Muscle layer of duodenum (tissue), 2 donors: Measurements from ENCODE around the gene NRXN2.
"Not testable (repeated sequence)": the region's sequence is repeated elsewhere in the genome, so short reads cannot be mapped to it uniquely, and the experiment has no call there.

ENCODE experiments used
- H3K27ac ChIP-seq: one replicate; pipeline ENCODE4 v1.7.0; 2013; ENCODE audit warnings: mild to moderate bottlenecking, low read length
- H3K27me3 ChIP-seq: one replicate; pipeline ENCODE4 v1.7.0; 2013; ENCODE audit warnings: low read depth, mild to moderate bottlenecking, control low read depth, low read length
- H3K36me3 ChIP-seq, 2 donors: one replicate each; pipeline ENCODE4 v1.7.0; 2013; ENCODE audit warnings: low read length in 2 of 2, control low read depth in 1 of 2, mild to moderate bottlenecking in 1 of 2; ENCODE audit not compliant: insufficient read depth in 2 of 2, control insufficient read depth in 1 of 2
- H3K4me1 ChIP-seq, 2 donors: one replicate each; pipeline ENCODE4 v1.7.0; 2013; ENCODE audit warnings: low read length in 2 of 2, mild to moderate bottlenecking in 2 of 2, control low read depth in 1 of 2, moderate library complexity in 1 of 2; ENCODE audit not compliant: insufficient read depth in 2 of 2, control insufficient read depth in 1 of 2
- H3K4me3 ChIP-seq, 2 donors: one replicate each; pipeline ENCODE4 v1.7.0; 2013; ENCODE audit warnings: low read length in 2 of 2, low read depth in 1 of 2, mild to moderate bottlenecking in 1 of 2
- H3K9me3 ChIP-seq, 2 donors: one replicate each; pipeline ENCODE4 v1.7.0; 2013; ENCODE audit warnings: low read length in 2 of 2, control low read depth in 1 of 2, mild to moderate bottlenecking in 1 of 2; ENCODE audit not compliant: control insufficient read depth in 1 of 2
- donor health status: healthy.

NRXN2 gene

DNA sequence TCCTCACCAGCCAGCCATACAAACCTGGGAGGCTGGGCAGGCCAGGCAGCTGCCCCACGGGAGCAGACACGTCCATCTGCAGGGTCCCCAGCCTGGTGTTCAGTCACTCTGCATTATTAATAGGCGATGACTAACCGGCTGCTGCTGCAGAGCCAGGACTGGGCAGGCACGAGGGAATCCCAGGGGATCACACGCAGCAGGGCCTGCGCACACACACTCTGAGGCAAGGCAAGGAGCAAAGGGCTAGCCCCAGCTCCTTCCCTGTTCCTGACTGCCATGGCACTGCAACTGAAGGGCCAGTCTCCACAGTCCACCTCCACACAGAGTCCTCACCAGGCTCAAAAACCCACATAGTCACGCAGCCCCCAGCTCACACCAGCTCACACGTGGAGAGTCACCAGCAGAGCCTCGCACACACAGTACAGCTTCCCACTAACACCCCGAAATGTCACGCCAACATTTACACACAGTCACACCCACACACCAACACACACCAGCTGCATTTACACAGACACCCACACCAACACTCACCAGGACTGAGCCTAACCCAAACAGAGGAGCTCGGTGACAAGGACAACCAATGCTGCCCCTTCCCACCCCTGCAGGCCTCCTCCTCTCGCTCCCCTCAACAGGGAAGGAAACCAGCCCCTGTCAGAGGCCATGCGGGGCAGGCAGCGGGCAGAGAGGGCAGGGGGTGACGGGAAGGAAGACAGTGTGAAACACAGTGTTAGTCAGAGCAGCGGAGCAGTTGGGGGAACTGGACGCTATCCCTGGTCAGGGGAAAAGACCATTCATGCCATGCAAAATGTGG is 47.3 kb downstream of the NRXN2 start:
- Histone ChIP-seq H3K27ac (no peak overlapping the region), H3K27me3 (peaks cover 15% of the 10 kb centered on the region), H3K9me3 (no peaks in the 10 kb centered on the region), H3K36me3 (no peaks in the 10 kb centered on the region), H3K4me1 (no peaks in the 10 kb centered on the region), H3K4me3 (no peak overlapping the region)

DNA sequence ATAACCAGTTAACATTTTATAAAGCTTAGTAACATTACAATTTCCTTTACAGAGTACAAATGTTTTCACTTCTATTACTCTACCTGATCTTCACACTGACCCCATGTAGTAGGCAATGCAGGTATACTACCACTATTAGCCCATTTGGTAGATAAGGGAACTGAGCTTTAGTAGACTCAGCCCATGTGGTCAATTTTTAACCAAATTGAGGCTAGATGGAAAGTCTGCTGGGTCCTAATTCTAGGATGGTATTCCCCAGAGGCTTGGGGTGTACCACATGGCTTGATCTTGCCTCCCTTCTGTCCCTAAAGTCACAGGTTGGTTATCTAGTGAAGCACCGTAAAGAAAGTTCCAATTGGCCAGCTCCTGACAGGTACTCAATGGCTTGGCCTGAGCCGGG is 48.2 kb downstream of the NRXN2 start:
- H3K4me1 ChIP-seq, result no peaks in the 10 kb centered on the region
- H3K9me3 ChIP-seq, result no peaks in the 10 kb centered on the region
- no peak overlapping the region for H3K27ac ChIP-seq
- no peak overlapping the region for H3K4me3 ChIP-seq
- peaks cover 17% of the 10 kb centered on the region for H3K27me3 ChIP-seq
- H3K36me3 ChIP-seq, result no peaks in the 10 kb centered on the region

DNA sequence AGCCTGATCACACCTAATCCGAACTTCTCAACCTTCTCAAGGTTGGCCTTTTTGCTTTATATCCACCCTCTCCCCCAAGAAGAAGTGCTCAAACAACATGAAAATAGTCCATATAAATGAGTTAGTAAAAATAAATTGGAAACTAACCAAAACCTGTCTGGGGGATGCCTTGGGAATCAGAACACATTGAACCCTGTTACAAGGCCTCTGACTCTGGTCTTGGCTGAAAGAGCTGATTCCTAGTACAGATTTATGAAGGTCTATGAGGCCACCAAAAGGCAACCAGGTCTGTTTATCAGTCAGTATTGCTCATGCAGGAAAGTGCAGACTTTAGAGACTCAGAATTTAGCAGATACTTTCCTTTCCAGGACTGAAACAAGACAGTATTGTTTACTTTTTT is 49.7 kb downstream of the NRXN2 start:
- no peak overlapping the region for H3K27ac ChIP-seq
- H3K36me3 ChIP-seq, result no peaks in the 10 kb centered on the region
- H3K4me3 ChIP-seq, result no peak overlapping the region
- no peaks in the 10 kb centered on the region for H3K9me3 ChIP-seq
- no peaks in the 10 kb centered on the region for H3K4me1 ChIP-seq
- peaks cover 19% of the 10 kb centered on the region for H3K27me3 ChIP-seq

DNA sequence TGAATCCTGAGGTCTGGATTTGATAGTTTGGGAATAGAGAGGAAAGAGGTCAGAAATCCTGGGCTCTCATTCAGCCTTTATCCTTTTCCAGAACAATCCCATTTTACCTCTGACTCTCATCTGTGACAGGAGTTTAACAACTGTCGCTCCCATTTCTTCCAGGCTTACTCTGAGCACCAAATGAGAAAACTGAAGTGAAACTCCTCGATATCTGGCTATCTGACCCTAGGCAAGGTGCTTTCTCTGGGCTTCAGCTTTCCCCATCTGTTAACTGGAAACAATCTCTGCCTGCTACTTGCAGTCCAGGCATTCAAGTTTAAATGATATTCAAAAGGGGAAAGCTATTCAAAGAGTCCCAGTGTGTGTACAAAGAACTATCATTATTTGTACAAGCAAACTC is 50.1 kb downstream of the NRXN2 start:
- Histone ChIP-seq H3K4me1 (no peaks in the 10 kb centered on the region), H3K27ac (no peak overlapping the region), H3K27me3 (peaks cover 19% of the 10 kb centered on the region), H3K9me3 (no peaks in the 10 kb centered on the region), H3K4me3 (no peak overlapping the region), H3K36me3 (no peaks in the 10 kb centered on the region)

DNA sequence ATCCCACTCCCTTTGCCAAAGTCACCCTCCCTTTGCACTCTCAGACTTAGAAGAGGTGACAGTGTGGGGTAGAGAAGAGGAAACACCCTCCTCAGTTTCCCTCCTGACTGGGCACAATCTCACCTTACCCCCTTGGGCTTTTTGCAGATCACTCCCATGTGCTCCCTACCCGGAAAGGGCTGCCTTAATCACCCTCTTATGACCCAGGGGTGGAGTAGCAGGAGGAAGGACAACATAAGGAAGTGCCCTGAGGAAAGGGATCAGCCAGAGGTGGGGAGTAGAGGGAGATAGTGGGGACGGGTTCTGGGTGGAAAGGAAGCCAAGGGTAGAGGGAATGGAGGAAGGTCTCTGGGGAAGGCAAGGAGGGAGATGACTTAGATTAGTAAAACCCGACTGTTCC is 52.0 kb downstream of the NRXN2 start:
- Histone ChIP-seq H3K27ac (no peak overlapping the region), H3K36me3 (no peaks in the 10 kb centered on the region), H3K27me3 (peaks cover 15% of the 10 kb centered on the region), H3K4me1 (no peaks in the 10 kb centered on the region), H3K4me3 (no peak overlapping the region), H3K9me3 (no peaks in the 10 kb centered on the region)

DNA sequence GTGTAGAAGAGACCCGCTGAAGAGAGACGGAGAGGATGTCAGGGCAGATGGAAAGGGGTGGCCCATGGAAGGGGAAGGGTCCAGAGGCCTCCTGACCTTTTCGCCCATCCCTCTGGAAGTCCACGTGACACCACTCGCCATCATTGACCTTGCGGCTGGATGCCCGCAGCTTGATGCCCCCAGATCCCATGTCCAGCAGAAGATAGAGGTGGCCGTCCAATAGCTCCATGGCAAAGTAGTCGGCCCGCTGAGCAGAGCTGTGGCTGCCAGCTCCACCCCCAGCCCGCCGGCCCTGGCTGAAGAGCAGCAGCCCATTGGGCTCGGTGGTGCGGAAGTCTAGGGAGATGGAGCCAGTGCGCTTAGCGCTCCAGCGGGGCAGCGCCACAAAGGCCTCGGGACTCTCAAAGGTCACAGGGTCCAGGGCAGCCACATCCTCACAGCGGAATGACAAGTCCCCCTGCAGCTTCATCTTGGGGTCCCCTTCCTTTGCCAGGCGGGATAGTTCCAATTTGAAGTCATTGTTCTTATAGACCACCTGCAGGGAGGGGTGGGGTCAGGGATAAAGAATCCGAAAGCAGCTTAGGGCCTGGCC is 55.7 kb downstream of the NRXN2 start:
- Histone ChIP-seq H3K4me3 (no peak overlapping the region), H3K27me3 (peaks cover 10% of the 10 kb centered on the region)

DNA sequence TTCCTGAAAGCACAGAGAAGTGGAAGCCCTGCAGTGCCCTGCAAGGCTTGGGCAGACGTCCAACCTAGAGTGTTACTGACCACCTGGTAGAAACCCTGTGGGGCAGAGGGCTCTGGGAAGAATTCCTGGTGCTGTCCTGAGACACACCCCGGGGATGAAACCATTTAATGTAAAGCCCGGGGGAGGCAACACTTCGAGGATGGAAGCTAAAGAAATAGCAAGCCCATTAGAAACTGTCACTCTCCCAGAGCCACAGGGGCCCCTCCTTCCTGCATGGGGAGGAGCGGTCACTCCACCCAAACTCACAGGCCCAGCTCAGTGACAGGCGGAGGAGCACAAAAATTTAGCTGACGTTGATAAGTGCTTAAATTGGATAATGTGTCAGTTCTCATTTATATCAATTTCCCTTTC is 57.6 kb downstream of the NRXN2 start:
- Histone ChIP-seq H3K9me3 (no peaks in the 10 kb centered on the region), H3K4me3 (no peak overlapping the region), H3K4me1 (no peaks in the 10 kb centered on the region), H3K36me3 (peaks cover 0 to 6% of the 10 kb centered on the region in 2 donors), H3K27ac (no peak overlapping the region), H3K27me3 (peaks cover 3% of the 10 kb centered on the region)

More for the DNA sequence above, 55.7 kb downstream of the NRXN2 start:
- Histone ChIP-seq H3K4me1 (no peaks in the 10 kb centered on the region), H3K9me3 (no peaks in the 10 kb centered on the region), H3K27ac (no peak overlapping the region), H3K36me3 (no peaks in the 10 kb centered on the region)

DNA sequence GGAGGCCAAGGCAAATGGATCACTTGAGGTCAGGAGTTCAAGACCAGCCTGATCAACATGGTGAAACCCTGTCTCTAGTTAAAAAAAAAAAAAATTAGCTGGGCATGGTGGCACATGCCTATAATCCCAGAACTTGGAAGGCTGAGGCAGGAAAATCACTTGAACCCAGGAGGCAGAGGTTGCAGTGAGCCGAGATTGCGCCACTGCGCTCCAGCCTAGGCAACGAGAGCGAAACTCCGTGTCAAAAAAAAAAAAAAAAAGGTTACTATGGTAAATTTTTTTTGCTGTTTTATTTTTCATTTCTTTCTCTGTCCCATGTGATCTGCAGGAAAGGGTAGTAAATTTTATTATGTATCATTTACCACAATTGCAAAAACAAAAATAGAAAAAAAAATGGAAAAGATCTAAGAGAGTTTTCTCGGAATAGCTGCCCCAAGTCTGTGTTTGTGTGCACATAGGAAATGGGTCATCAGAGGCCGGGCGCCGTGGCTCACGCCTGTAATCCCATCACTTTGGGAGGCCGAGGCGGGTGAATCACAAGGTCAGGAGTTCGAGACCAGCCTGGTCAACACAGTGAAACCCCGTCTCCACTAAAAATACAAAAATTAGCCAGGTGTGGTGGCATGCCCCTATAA is 58.6 kb downstream of the NRXN2 start:
- H3K4me1 ChIP-seq, H3K4me3 ChIP-seq, H3K27ac ChIP-seq, H3K9me3 ChIP-seq, H3K27me3 ChIP-seq: not testable (repeated sequence)
- H3K36me3 ChIP-seq, result peaks cover 0 to 12% of the 10 kb centered on the region in 2 donors

DNA sequence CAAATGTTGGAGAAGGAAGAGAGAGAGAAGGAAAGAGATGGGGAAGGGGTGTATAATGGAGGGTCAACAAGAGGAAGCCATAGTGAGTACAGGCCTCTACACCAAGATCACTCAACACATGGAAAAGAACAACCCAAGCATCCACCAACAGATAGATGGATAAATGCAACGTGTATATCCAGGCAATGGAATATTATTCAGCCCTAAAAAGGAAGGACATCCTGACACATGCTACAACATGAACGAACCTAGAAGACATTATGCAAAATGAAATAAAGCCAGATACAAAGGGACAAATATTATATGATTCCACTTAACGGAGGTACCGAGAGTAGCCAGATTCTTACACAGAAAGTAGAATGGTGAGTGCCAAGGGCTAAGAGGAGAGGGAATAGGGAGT is 59.3 kb downstream of the NRXN2 start:
- H3K9me3 ChIP-seq, result no peaks in the 10 kb centered on the region
- peaks cover 0 to 12% of the 10 kb centered on the region in 2 donors for H3K36me3 ChIP-seq
- H3K4me3 ChIP-seq, result no peak overlapping the region
- H3K4me1 ChIP-seq, result no peaks in the 10 kb centered on the region
- H3K27me3 ChIP-seq, result no peaks in the 10 kb centered on the region
- H3K27ac ChIP-seq, result no peak overlapping the region

DNA sequence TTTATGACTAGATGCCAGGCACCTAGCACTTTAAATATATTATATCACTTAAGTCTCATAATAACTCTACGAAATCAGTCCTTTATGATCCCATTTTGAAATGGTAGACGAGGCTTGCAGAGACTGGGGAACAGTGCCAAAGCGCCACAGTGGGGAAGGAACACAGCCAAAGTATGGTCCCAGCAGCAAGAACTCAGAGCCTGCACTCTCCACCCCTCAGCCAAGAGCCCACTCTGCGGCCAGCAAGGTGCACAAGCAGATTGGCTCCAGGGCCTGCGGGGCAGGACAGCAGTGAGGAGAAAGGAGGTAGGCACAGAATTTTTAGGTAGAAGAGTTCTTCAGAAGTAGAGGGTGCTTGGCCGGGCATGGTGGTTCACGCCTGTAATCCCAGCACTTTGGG is 61.4 kb downstream of the NRXN2 start:
- no peaks in the 10 kb centered on the region for H3K9me3 ChIP-seq
- no peak overlapping the region for H3K27ac ChIP-seq
- no peaks in the 10 kb centered on the region for H3K27me3 ChIP-seq
- peaks cover 0 to 12% of the 10 kb centered on the region in 2 donors for H3K36me3 ChIP-seq
- no peak overlapping the region for H3K4me3 ChIP-seq
- H3K4me1 ChIP-seq, result no peaks in the 10 kb centered on the region

DNA sequence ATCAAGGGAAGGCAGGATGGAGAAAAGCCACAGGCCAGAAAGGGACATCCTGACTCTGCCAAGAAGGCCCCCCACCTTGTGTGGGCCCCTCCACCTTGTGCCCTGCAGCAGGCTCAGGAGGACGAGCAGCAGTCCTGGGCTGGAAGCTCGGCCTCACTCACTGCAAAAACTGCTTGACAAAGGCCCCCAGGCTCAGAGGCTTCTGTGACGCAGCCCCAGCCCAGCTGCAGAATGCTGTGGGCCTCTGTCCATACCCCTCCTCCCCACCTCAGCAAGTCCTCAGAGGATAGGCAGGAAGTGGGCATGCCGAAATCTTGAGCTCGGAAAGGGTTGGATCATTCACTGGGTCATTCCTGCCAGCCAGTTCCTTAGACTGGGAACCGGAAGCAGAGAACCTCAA is 61.9 kb downstream of the NRXN2 start:
- Histone ChIP-seq H3K27me3 (no peaks in the 10 kb centered on the region), H3K27ac (no peak overlapping the region), H3K4me3 (no peak overlapping the region), H3K4me1 (no peaks in the 10 kb centered on the region), H3K36me3 (peaks cover 0 to 12% of the 10 kb centered on the region in 2 donors), H3K9me3 (no peaks in the 10 kb centered on the region)
